CD4-positive, alpha-beta T cell treated with Interleukin-15 for 1 hour (primary cell): ENCODE measurements around the gene SCLY.

Experiments used
- DNase-seq: peaks from one replicate; pipeline ENCODE4 v3.0.0-alpha.2; 2020

The SCLY gene

DNA sequence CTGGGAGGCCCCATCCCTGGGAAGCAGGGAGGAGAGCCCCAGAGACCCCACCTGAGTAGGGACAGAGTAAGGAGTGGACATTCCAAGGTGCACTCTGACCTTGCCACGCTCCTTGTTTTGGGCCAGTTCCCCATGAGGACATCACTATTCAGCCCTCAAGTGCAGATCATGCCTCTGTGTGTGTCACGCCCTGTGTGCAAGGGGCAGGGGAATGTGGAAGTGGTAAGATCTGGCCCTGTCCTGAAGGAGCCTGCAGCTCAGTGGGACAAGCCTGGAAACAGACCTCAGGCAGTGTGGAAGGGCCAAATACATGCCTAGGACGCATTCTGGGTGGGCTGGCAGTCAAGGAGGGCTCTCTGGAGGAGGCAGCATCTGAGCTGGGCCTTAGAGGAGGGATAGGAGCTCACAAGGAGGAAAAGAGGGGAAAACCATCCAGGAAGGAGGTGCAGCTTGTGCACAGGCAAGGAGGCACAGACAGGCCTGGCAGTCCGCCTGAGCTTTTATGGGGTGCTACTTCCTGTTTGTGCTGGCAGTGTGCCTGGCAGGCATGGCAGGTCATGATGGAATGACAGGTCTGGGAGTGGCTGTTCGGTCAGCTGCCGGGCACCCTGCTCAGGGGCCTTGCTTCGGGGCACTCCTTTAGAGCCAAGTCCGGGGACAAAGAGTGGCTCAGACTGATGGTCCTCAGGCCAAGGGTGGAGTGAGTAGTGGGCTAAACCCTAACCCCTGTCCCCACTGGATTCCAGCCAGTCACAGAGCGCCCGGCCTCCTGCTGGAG lies 80.9 kb downstream of the SCLY start:
- peak; percentile 37 for DNase-seq

DNA sequence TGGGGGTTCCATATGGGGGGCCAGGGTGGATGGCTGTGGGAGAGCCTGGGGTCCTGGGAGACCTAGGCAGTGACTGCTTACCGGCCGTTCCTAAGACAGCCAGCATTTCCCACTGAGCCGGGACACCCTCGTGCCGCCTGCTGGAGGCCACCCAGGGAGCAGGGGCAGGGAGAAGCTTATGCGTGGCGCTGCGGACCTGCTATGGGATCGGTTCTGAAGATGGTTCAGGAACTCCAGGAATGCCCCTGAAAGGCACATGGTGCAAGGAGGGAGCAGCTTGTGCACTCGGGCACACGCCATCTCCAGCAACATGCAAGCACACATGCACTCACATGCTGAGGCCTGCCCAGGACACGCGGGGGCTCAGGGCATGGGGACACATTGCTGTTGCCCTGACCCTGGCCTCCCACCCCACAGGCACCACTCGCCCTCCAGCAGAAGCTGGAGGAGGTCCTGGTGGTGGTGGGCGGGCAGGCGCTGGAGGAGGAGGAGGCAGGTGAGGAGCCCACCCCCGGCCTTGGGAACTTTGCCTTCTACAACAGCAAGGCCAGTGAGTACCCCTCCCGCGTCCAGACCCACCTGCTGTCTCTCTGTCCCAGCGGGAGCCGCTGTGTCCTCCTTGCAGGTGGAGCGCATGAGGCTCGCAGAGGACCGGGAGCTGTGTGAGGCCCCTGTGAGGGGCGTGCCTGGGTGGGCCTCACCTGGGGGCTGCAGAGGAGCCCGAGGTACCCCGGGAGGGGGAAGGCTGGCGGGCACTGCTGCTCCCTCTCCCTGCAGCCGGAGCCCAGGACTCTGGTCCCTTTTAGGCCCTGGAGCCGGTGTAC lies 81.8 kb downstream of the SCLY start:
- no peak for DNase-seq

DNA sequence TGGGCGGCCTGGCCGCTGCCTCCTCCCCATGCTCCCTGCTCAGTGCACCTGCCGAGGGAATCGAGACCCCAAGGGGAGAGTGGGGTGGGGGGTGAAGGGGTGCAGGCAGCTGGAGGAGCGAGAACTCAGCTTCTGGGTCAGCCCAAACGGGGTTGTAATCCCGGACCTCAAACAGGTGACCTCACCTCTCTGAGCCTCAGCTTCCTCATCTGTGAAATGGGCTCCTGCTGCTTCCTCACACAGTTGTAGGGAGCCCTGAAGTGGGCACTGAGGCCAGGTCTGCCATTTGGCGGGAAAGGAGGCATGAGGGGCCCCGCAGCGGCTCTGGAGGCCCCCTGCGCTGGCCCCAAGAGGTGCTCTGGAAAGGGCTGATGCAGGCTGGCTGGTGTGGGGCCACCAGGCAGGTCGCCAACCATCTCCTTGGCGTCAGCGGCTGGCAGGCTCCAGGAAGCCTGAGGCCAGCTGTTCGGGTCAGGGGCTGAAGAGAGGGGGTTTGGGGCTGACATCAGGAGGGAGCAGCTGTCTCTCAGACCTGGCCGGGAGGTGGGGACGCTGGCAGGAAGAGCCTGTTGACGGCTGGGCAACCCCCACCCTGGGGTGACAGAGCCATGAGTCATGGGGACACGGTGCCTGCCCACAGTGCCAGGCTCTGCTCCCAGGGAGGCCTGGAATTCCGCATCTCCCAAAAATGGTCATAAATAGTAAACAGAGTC lies 82.6 kb downstream of the SCLY start:
- peak; percentile 29 for DNase-seq

DNA sequence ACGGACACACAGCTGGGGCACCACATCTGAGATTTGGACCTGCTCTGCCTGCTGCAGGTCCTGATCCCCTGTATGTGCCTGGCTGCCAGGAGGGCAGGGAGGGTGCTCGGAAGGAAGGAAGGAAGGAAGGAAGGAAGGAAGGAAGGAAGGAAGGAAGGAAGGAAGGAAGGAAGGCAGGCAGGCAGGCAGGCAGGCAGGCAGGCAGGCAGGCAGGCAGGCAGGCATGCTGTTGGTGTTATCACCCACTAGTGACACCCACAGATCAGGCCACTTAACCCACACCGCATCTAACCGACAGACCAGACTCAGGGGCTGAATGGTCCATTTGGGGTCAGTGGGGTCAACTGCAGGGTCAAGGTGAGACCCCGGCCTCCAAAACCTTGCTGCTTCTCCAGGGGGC lies 83.5 kb downstream of the SCLY start:
- no peak for DNase-seq

DNA sequence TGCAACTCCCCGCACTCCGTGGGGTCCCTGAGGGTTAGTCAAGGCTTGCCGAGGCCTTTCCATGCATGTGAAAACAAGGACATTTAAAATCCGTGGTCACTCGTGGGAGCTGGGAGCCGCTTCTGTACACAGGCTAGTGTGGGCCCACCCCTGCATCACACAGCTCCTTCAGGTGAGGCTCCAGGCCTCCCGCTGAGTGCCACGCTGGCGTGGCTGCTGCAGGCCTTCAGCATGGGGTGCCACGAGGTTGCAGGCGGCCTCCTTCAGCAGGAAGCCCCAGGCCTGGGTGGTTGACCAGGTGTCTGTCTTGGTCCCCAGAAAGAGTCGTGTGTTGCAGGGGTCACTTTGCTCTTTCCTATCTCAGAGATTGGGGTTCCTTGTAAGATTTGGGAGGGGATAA lies 84.2 kb downstream of the SCLY start:
- DNase-seq: no peak

- DNase-seq: no peak
Measured at GRCh38 chr2:238145851-238146250, 85.0 kb downstream of the SCLY start.

DNA sequence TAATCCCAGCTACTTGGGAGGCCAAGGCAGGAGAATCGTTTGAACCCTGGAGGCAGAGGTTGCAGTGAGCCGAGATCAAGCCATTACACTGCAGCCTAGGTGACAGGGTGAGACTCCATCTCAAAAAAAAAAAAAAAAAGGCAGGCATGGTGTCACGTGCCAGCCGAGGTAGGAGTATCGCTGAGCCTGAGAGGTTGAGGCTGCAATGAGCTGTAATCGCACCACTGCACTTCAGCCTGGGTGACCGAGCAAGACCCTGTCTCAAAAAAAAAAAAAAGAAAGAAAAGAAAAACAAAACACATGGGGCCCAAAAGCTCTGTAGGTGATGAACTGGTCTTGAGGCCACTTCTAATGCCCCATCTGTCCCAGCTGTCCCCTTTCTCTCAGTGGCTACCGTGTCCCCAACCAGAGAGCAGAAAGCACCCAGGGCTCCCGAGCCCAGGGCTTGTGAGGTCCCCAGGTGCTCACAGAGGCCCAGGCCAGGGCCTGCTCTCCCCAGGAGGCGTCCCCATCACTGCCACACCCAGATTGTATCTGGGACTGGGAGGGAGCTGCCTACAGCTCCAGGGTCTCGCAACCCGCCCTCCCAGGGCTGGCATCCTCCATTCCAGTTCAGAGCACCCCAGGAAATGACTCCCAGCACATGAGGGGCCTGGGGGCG lies 86.2 kb downstream of the SCLY start:
- no peak for DNase-seq

GRCh38 chr2:238148981-238149380 lies 88.2 kb downstream of the SCLY start:
- no peak for DNase-seq
